ENCODE results near the gene PHEX. TPM values are rescaled to one million over a fixed set of nuclear protein-coding genes. Genes with fewer than 3 reads are reported as not detected.

Gene PHEX
- total RNA-seq, 1 donor from 2014 or later: 0.48 TPM

DNA sequence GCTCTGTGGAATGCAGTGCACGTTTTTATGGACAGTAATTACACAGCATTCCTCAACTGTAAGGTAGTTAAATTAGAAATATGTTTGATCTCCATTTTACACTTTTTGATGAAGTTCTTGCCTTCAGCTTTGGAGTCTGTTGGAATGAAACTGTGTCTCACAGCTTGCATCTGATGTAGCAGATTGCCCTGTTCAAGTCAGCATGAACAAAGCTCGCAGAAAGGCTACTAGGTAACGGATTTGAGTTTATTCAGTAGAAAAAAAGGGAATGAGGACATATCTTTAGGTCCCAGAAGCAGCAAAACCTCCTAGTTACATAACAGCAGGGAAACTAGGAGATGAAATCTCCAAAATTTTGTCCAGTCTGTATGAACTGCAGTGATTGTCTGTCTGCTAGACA lies 216.3 kb downstream of the PHEX start:
- H3K27me3 Mint-ChIP-seq: no peaks in the 10 kb centered on the region
- TF ChIP-seq, protein P1, sequence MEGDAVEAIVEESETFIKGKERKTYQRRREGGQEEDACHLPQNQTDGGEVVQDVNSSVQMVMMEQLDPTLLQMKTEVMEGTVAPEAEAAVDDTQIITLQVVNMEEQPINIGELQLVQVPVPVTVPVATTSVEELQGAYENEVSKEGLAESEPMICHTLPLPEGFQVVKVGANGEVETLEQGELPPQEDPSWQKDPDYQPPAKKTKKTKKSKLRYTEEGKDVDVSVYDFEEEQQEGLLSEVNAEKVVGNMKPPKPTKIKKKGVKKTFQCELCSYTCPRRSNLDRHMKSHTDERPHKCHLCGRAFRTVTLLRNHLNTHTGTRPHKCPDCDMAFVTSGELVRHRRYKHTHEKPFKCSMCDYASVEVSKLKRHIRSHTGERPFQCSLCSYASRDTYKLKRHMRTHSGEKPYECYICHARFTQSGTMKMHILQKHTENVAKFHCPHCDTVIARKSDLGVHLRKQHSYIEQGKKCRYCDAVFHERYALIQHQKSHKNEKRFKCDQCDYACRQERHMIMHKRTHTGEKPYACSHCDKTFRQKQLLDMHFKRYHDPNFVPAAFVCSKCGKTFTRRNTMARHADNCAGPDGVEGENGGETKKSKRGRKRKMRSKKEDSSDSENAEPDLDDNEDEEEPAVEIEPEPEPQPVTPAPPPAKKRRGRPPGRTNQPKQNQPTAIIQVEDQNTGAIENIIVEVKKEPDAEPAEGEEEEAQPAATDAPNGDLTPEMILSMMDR (IDR thresholded peaks at IDR 0.05; ENCODE audit: unreplicated experiment): no peak
- no peaks in the 10 kb centered on the region for H3K36me3 Mint-ChIP-seq (ENCODE audit: insufficient read depth)
- H3K4me1 Mint-ChIP-seq (ENCODE audit: low read depth): peaks cover 3% of the 10 kb centered on the region
- DNase-seq (ENCODE audit: low spot score, unreplicated experiment): no peak
- no peaks in the 10 kb centered on the region for H3K9me3 Mint-ChIP-seq (ENCODE audit: low read depth)
- no peak overlapping the region for H3K27ac Mint-ChIP-seq
- H3K4me3 Mint-ChIP-seq (ENCODE audit: low read depth): no peak overlapping the region

DNA sequence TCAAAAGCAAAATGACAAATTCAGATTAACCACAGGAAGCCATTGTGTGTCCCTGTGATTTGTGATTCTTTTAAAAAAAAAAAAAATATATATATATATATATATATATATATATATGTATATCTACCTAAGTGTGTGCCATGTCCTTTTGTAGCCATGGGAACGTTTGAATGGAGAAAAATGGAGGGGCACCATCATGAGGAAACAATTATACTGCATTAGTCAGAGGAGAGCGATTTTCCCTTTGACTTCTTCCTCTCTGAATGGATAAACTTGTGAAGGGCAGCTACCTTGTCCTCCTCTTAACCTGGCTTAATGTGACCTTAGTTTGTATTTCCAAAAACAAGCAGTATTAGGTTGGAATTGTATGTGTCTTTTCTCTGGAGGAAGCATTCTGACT lies 217.2 kb downstream of the PHEX start:
- peaks cover 3% of the 10 kb centered on the region for H3K4me1 Mint-ChIP-seq (ENCODE audit: low read depth)
- TF ChIP-seq, protein P1 (IDR thresholded peaks at IDR 0.05; ENCODE audit: unreplicated experiment): no peak
- H3K27me3 Mint-ChIP-seq: no peaks in the 10 kb centered on the region
- H3K4me3 Mint-ChIP-seq (ENCODE audit: low read depth): no peak overlapping the region
- no peak overlapping the region for H3K27ac Mint-ChIP-seq
- no peaks in the 10 kb centered on the region for H3K36me3 Mint-ChIP-seq (ENCODE audit: insufficient read depth)
- H3K9me3 Mint-ChIP-seq (ENCODE audit: low read depth): no peaks in the 10 kb centered on the region
- DNase-seq (ENCODE audit: low spot score, unreplicated experiment): no peak

DNA sequence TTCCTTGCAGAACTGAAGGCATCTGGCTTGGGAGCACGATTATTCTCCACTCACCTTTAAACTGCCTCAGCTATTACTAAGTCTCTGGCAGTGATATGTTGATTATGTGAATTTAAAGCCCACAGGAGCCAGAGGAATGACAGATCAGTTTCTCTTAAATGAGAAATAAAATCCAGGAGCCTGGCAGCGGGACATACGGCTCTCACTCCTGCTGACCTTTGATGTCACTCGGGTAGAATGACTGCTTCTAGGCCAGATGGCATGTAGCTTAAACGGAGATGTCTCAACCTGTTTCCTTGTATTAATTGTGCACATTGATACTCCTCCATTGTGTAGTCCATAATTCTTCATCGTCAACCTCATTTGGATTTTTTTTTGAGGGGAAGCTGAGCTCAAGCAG lies 236.6 kb downstream of the PHEX start:
- H3K4me1 Mint-ChIP-seq (ENCODE audit: low read depth): no peaks in the 10 kb centered on the region
- H3K9me3 Mint-ChIP-seq (ENCODE audit: low read depth): peaks cover 3% of the 10 kb centered on the region
- no peaks in the 10 kb centered on the region for H3K36me3 Mint-ChIP-seq (ENCODE audit: insufficient read depth)
- no peak overlapping the region for H3K4me3 Mint-ChIP-seq (ENCODE audit: low read depth)
- H3K27ac Mint-ChIP-seq: no peak overlapping the region
- DNase-seq (ENCODE audit: low spot score, unreplicated experiment): no peak
- no peaks in the 10 kb centered on the region for H3K27me3 Mint-ChIP-seq
- TF ChIP-seq, protein P1 (IDR thresholded peaks at IDR 0.05; ENCODE audit: unreplicated experiment): no peak

DNA sequence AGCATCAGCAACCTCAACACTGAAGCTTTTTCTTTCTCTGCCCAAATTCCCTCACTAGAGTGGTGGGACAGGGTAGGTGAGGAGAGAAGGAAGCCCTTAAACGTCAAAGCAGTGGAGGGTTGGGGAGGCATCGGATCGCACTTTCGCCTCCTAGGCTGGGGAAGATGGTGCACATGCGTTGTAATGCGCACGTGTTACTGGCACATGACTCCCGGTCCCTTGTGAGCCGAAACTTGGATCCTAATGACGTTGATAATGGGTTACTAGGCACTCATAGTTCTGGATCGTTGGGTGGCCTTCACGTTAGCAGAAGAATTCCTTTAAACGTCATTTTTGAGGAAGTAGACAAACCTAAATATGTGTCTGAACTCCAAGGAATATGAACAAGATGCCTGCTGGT lies 240.5 kb downstream of the PHEX start, which contains the start of gene CBLL2:
Gene CBLL2 (plus strand): TSS at position 301 of the 400 bp plus-strand sequence. CDS start 79 bp downstream, at position 380.
- Mint-ChIP-seq H3K27ac (no peak within 1 kb of the TSS), H3K27me3 (no peaks in the 10 kb centered on the region), H3K4me3 (ENCODE audit: low read depth) (no peak within 1 kb of the TSS), H3K9me3 (ENCODE audit: low read depth) (peaks cover 5% of the 10 kb centered on the region), H3K36me3 (ENCODE audit: insufficient read depth) (no peaks in the 10 kb centered on the region), H3K4me1 (ENCODE audit: low read depth) (no peaks in the 10 kb centered on the region)
- TF ChIP-seq, protein P1 (IDR thresholded peaks at IDR 0.05; ENCODE audit: unreplicated experiment): no peak
- DNase-seq (ENCODE audit: low spot score, unreplicated experiment): no peak

DNA sequence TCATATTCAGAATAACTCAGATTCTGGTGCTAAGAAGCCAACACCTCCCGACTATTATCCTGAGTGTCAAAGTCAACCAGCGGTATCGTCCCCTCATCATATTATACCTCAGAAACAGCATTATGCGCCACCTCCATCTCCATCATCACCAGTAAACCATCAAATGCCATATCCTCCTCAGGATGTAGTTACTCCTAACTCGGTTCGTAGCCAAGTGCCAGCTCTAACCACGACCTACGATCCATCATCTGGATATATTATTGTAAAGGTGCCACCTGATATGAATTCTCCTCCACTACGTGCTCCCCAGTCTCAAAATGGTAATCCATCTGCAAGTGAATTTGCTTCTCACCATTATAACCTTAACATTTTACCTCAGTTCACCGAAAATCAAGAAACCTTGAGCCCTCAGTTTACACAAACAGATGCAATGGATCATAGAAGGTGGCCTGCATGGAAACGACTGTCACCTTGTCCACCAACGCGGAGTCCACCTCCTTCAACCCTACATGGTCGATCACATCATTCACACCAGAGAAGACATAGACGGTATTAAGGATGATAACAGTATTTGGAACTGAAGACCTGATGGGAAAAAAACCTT lies 241.7 kb downstream of the PHEX start:
- H3K27me3 Mint-ChIP-seq: no peaks in the 10 kb centered on the region
- H3K9me3 Mint-ChIP-seq (ENCODE audit: low read depth): peaks cover 5% of the 10 kb centered on the region
- H3K4me1 Mint-ChIP-seq (ENCODE audit: low read depth): no peaks in the 10 kb centered on the region
- TF ChIP-seq, protein P1 (IDR thresholded peaks at IDR 0.05; ENCODE audit: unreplicated experiment): no peak
- H3K4me3 Mint-ChIP-seq (ENCODE audit: low read depth): no peak overlapping the region
- no peak for DNase-seq (ENCODE audit: low spot score, unreplicated experiment)
- H3K36me3 Mint-ChIP-seq (ENCODE audit: insufficient read depth): no peaks in the 10 kb centered on the region
- H3K27ac Mint-ChIP-seq: no peak overlapping the region
